Activated CD8-positive, alpha-beta memory T cell treated with anti-CD3 and anti-CD28 coated beads for 48 hours (primary cell): ENCODE measurements around the gene TBC1D16.

Experiments used
- DNase-seq, 3 experiments: peaks; one replicate each; pipeline ENCODE4 v3.0.0-alpha.2; 2020; ENCODE audit warnings: low read depth in 2 of 3, low spot score in 2 of 3

TBC1D16 gene

DNA sequence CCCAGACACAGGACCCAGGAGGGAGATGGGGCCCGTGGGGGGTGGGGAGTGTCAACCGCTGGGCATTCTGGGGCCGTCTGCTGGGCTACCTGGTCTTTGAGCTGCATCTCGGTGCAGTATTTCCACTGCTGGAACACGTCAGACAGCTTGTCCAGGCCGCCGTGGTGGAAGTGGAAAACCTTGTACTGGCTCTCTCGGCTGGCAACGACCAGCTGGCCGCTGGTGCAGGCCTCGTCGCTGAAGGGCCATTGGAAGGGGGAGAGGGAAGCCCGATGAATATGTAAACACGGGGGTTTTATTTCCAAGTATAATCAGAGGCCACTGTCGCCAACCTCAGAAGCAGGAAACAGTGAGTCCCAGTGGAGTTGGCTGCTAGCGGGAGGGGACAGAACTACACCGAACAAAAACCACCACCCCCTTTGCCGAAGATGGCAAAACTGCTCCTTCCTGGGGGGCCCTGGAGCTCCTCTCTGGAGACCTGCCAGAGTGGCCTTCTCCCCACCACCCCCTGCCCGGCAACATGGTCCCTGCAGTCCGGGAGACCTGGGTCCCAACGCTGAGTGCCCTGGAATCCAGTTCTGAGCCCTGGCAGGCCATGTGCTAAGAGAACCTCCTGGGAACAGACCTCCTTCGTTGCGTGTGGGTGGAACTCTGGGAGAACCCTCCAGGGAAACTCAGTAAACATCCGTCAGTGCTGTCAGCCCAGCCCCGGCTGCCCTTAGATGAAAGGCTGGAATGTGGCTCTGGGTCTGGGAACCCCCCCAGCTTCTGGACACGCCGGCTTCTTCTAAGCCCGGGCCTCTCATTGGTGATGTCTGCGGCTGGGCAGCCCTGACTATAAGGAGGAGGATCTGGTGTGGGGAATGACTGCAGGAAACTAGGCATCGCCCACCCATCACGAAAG lies 84.1 kb downstream of the TBC1D16 start:
- DNase-seq, result no peak

DNA sequence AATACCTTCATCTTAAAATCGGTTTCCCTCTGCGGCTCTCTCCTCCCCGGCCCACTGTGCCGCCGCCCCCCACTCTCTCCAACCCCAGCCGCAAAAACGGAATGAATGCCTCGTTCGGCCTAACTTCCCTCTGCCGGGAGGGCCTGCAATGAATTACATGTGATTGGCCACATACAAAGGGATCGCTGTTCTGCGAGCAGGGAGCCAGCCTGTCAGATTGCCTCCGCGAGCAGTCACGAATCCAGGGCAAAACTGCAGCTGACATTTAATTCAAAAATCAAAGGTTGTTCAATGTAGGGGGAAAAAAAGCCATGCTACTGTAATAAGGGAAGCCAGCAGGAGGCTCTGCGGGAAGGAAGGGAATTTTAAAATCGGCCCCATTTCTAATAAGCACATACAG lies 84.9 kb downstream of the TBC1D16 start:
- DNase-seq, result no peak

- no peak for DNase-seq
Observed at GRCh38 chr17:79950306-79950705, 85.4 kb downstream of the TBC1D16 start.

DNA sequence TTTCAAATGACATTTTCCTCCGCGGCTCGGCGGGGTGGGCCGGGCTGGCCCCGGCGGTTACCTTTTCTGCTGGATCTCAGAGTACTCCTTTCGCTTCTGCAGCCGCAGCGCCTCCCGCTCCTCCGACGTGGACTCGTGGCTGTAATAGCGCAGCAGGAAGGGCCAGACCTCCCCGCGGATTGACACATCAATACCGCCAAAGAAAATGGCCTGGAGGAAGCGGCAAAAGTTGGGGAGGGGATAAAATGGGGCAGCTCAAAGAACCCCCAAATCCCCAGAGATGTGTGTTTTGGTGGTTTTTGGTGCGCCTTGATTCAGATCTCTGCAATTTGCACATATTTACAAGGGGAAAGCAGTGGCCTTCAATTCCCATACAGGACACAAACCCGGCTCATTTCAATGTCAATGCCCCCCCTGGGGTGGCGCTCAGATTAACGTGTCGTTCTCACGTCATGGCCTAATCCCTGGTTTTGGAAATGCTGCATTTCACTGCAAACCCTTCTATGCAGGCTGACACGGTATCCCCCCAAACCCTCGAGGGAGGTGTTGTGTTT lies 85.9 kb downstream of the TBC1D16 start:
- no peak for DNase-seq

DNA sequence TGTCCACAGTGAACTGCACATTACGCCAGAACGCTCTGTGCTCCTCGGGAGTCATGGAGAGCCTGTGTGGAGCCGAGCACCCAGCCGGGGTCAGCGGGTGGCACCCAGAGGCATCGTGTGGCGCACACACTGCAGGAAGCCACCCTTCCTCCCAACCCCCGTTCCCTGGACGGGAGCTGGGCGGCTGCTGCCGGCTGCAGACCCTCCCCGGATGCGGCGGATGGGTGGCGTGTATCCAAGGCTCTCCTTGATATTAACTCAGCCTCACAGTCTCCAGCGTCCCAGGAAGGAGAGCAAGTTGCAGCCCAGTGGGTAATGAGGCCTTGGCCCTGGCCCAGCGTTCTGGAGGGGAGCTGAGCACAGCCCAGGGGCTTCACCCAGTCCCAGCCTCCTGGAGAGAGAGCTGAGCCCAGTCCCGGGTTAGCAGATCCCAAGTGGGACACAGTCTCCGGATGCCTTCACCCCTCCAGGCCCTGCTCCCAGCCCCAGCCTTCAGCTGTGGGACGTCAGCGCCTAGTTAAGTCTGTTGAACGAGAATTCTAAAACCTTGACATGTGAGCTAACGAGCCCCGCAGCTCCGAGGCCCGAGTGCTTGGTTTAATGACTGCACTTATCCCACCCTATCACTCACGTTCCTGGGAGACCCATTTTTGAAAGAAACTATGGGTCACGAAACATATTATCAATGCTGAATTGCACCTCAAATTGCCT lies 86.6 kb downstream of the TBC1D16 start:
- no peak for DNase-seq

DNA sequence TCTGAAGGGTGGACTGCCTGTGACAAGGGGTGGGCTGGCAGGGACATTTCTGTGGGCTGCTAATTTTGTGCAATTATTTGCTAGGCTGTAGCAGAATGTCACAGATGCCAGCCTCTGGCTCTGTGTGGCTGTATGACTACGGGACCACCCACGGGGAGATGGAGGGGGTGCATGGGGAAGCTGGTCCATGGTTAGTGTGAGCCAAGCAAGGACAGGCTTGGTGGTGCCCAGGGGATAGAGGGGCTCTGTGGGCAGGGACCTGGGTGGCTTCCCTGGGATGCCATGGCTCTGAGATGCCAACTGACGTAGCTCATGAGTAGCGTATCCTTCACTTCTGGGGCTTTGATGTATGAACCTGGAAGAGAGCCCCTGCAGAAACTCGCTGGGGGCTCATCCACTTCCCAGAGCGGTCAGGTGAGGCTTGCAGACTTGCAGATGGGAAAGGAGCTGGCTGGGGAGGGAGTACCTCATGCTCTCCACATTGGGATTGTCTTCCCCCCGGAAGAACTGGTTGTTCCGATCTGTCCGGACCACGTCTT lies 87.2 kb downstream of the TBC1D16 start:
- DNase-seq, result no peak

GRCh38 chr17:79947351-79948031 lies 88.2 kb downstream of the TBC1D16 start:
- no peak for DNase-seq

- no peak for DNase-seq
Observed at GRCh38 chr17:79946352-79947231, 89.1 kb downstream of the TBC1D16 start.

GRCh38 chr17:79945591-79946255 lies 89.9 kb downstream of the TBC1D16 start:
- no peak for DNase-seq

DNA sequence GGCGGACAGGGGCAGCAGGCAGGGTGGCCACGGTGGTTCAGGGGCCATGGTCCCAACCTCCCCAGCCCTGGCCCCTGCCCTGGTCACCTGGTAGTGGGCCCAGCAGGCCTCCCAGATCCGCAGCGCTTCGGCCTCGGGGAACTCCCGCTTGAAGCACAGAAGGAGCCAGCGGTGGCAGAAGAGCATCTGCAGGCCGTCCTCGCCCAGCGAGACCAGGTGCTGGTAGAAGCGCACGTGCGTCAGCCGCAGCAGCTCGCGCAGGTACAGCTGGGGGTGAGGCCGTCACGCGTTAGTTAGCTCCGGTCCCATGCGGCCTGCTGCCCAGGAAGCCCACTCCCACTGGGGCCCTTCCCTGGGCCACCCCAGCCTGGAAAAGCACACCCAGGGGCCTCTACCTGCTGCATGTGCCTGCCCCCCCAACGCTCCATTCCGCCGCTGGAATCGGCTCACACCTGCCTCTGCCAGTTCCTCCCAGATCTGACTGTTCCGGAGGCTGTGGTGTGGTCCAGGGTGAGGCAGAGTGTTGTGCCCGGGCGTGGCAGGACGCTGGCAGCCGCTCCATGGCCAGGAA lies 90.8 kb downstream of the TBC1D16 start:
- DNase-seq, result no peak

DNA sequence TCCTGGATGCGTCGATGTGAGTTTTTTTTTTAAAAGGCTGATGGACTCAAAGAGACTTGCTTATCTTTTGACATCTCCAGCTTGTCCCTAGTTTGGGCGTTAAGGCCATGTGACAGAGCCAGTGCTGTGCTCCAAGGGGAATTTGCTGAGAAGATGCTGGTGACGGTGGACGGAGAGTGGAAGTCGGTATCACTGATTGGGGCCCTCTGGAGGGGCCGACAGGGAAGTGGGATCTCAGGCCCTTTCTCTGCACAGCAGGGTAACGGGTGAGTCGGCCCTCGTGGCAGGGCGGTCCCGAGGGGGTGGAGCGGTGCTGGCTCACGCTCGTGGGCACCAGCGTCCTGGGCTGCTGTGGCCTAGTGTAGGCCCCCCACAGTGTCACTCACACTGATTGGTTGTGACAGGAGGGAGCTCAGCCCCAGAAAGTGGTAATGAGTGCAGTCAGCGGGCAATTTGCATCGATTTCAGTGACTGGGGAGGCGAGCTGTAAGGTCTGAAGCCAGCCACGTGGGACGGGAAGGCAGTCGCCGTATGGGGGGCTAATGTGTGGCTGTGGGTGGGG lies 91.3 kb downstream of the TBC1D16 start:
- DNase-seq, result no peak

DNA sequence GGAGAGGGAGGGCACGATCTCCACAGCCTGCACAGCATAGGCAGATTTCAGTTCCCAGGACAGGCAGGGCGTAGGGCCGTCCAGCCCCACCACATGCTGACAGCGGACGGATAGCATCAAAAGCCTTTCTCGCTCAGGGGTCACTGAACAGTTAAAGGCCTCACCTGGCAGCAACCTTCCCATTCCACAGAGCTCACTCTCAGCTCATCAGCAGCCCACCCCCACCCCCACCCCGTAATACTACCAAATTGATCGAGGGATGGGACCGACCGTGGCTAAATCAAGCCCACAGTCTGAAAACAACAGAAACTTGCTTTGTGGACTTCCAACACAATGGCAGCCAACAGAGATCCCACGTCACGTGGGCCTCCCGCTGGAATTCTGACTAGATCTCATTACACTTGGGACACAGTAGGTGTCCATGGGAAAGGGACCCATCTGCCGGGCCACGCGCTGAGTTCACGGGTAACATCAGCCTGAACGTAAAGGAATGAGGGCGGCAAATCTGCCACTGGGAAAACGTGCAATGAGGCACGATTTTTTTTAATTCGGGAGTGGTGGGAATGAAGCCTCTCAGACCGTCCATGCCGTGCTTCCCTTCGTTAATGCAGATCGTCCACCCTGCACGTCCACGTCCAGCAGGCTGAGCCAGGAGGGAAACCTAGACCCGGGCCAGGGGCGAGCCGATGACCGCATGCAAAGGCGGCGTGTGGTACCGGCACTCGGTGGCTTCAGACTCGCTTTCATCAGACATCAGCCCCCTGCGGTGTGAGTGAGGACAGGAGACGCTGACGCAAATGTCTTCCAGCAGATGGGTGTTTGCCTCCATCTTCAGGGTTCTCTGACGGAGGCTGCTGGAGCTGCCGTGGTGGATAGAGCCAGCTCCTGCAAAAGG lies 92.1 kb downstream of the TBC1D16 start:
- no peak for DNase-seq

- DNase-seq, result no peak
Observed at GRCh38 chr17:79942591-79943346, 92.9 kb downstream of the TBC1D16 start.

- no peak for DNase-seq
Observed at GRCh38 chr17:79942011-79942405, 93.7 kb downstream of the TBC1D16 start.

- no peak for DNase-seq
Observed at GRCh38 chr17:79941088-79942010, 94.3 kb downstream of the TBC1D16 start.

DNA sequence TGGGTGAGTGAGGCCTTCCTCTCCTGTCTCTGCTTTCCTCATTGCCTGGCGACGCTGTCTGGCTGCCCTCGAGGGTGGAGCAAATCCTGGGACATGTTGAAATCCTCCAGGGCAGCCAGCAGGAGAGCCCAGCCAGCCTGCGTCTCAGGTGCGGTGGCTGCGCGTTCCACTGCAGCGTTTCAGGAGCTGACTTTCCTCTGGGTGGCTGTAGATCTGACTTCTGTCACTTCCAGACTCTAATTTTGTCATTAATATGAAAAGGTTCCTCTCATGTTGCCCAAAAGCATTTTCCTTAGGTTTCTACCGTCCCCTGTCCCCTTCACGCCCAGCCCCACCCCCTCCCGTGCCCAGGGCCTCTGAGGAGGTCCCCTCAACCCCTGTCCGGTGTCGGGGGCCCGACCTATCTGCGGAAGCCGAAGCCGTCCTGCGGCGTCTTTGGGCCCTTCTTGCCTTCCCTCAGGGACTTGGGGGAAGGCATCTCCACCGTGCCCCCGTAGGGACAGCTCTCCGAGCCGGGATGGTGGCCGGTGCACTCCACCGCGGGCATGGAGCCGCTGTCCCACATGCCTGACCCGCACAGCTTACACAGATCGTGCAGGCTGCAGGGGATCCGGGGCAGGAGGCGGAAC lies 95.1 kb downstream of the TBC1D16 start:
- no peak for DNase-seq
